Activated T-helper 2 cell treated with anti-CD3 and anti-CD28 coated beads, Interferon-gamma antibody, Interleukin-2, Interleukin-4, amounts not matched to agents 10 μg/mL and 5 μg/mL and 100 μg/mL, durations not matched to agents 14 hours and 24 hours and 36 hours (primary cell): ENCODE data around the gene KMT5B. TPM values are rescaled to one million over a fixed set of nuclear protein-coding genes. Genes with fewer than 3 reads are reported as not detected.

Source experiments
- DNase-seq: peaks from one replicate; pipeline ENCODE4 v3.0.0; 2021; ENCODE audit warnings: low spot score
- H3K27ac Mint-ChIP-seq: one replicate; pipeline ENCODE4 v1.8.0; 2021; ENCODE audit warnings: mixed read lengths
- H3K27me3 Mint-ChIP-seq: one replicate; pipeline ENCODE4 v1.8.0; 2021; ENCODE audit warnings: low read depth, mixed read lengths
- H3K36me3 Mint-ChIP-seq: one replicate; pipeline ENCODE4 v1.8.0; 2021; ENCODE audit warnings: low read depth, mixed read lengths
- H3K4me1 Mint-ChIP-seq: one replicate; pipeline ENCODE4 v1.8.0; 2021; ENCODE audit warnings: low read depth, mixed read lengths
- H3K4me3 Mint-ChIP-seq: one replicate; pipeline ENCODE4 v1.8.0; 2021; ENCODE audit warnings: low read depth, mild to moderate bottlenecking, moderate library complexity, mixed read lengths
- H3K9me3 Mint-ChIP-seq: one replicate; pipeline ENCODE4 v1.8.0; 2021; ENCODE audit warnings: mixed read lengths
- intact Hi-C: fragments of 100-400 bp; cut with micrococcal nuclease; formaldehyde crosslinking; loops from one replicate; pipeline ENCODE4 v1.15.1; 2023
- total RNA-seq: library from RNA; stranded (reverse); gene quantifications from 2 replicates; pipeline ENCODE4 v1.2.3, GENCODE V29; 2022

Gene KMT5B
- total RNA-seq, 1 donor from 2014 or later, result 34.0 TPM

GRCh38 chr11:68130121-68130520 lies 83.0 kb downstream of the KMT5B start:
- Mint-ChIP-seq H3K36me3 (peaks cover 8% of the 10 kb centered on the region), H3K9me3 (peaks cover 27% of the 10 kb centered on the region), H3K27me3 (peaks cover 20% of the 10 kb centered on the region), H3K4me1 (no peaks in the 10 kb centered on the region), H3K4me3 (no peak overlapping the region), H3K27ac (no peak overlapping the region)
- intact Hi-C loops, result no loop called here
- DNase-seq, result no peak

- peaks cover 20% of the 10 kb centered on the region for H3K27me3 Mint-ChIP-seq
Observed at GRCh38 chr11:68128682-68129327, 84.3 kb downstream of the KMT5B start.

GRCh38 chr11:68127714-68128681 lies 85.1 kb downstream of the KMT5B start:
- H3K27me3 Mint-ChIP-seq, result peaks cover 20% of the 10 kb centered on the region
- intact Hi-C loops, result no loop called here

More at GRCh38 chr11:68128682-68129327, 84.3 kb downstream of the KMT5B start:
- intact Hi-C loops, result no loop called here
- Mint-ChIP-seq H3K4me3 (no peak overlapping the region), H3K4me1 (no peaks in the 10 kb centered on the region), H3K27ac (no peak overlapping the region), H3K36me3 (peaks cover 8% of the 10 kb centered on the region), H3K9me3 (peaks cover 17% of the 10 kb centered on the region)
- DNase-seq, result no peak

GRCh38 chr11:68125164-68125563 lies 87.9 kb downstream of the KMT5B start:
- Mint-ChIP-seq H3K4me1 (peaks cover 5% of the 10 kb centered on the region), H3K4me3 (no peak overlapping the region), H3K9me3 (no peaks in the 10 kb centered on the region), H3K36me3 (peaks cover 1% of the 10 kb centered on the region), H3K27ac (no peak overlapping the region), H3K27me3 (peaks cover 20% of the 10 kb centered on the region)
- intact Hi-C loops, result no loop called here
- DNase-seq, result no peak

More at GRCh38 chr11:68127714-68128681, 85.1 kb downstream of the KMT5B start:
- DNase-seq, result no peak
- Mint-ChIP-seq H3K36me3 (peaks cover 8% of the 10 kb centered on the region), H3K27ac (no peak overlapping the region), H3K9me3 (peaks cover 13% of the 10 kb centered on the region), H3K4me1 (no peaks in the 10 kb centered on the region), H3K4me3 (no peak overlapping the region)

GRCh38 chr11:68122936-68123539 lies 90.1 kb downstream of the KMT5B start:
- no peak overlapping the region for H3K4me3 Mint-ChIP-seq
- no peak for DNase-seq
- peaks cover 10% of the 10 kb centered on the region for H3K4me1 Mint-ChIP-seq
- intact Hi-C loops, result no loop called here
- H3K27ac Mint-ChIP-seq, result no peak overlapping the region
- no peaks in the 10 kb centered on the region for H3K9me3 Mint-ChIP-seq
- peaks cover 5% of the 10 kb centered on the region for H3K27me3 Mint-ChIP-seq
- peaks cover 6% of the 10 kb centered on the region for H3K36me3 Mint-ChIP-seq

GRCh38 chr11:68121067-68121899 lies 91.8 kb downstream of the KMT5B start, which contains the start of gene CHKA:
Gene CHKA, minus strand, starts transcription at chr11:68121388. Its CDS starts 211 bp downstream, at chr11:68121177.
- Mint-ChIP-seq H3K4me1 (peaks cover 12% of the 10 kb centered on the region), H3K36me3 (peaks cover 19% of the 10 kb centered on the region), H3K4me3 (peak within 1 kb of the TSS; percentile 88), H3K27ac (peak within 1 kb of the TSS; percentile 89), H3K9me3 (no peaks in the 10 kb centered on the region), H3K27me3 (no peaks in the 10 kb centered on the region)
- intact Hi-C loops, result loop anchor here (2.0 kb wide), 2 partner anchors 90 to 92 kb away; partner anchors contain the start of genes KMT5B and NDUFS8
- peak; percentile 84 for DNase-seq

GRCh38 chr11:68120273-68121066 lies 92.6 kb downstream of the KMT5B start:
- Mint-ChIP-seq H3K4me3 (peak overlapping the region; percentile 88), H3K4me1 (peaks cover 12% of the 10 kb centered on the region), H3K9me3 (no peaks in the 10 kb centered on the region), H3K27me3 (no peaks in the 10 kb centered on the region), H3K36me3 (peaks cover 19% of the 10 kb centered on the region), H3K27ac (peak overlapping the region; percentile 89)
- intact Hi-C loops, result loop anchor here (2.0 kb wide), 2 partner anchors 90 to 92 kb away; partner anchors contain the start of genes KMT5B and NDUFS8
- DNase-seq, result peak; percentile 41

GRCh38 chr11:68118706-68119448 lies 94.2 kb downstream of the KMT5B start:
- Mint-ChIP-seq H3K4me3 (peak overlapping the region; percentile 51), H3K27ac (no peak overlapping the region), H3K9me3 (no peaks in the 10 kb centered on the region)

GRCh38 chr11:68117853-68118470 lies 95.1 kb downstream of the KMT5B start:
- Mint-ChIP-seq H3K4me1 (peaks cover 20% of the 10 kb centered on the region), H3K4me3 (no peak overlapping the region), H3K36me3 (peaks cover 19% of the 10 kb centered on the region), H3K9me3 (no peaks in the 10 kb centered on the region), H3K27ac (no peak overlapping the region), H3K27me3 (no peaks in the 10 kb centered on the region)
- intact Hi-C loops, result no loop called here
- no peak for DNase-seq

More at GRCh38 chr11:68118706-68119448, 94.2 kb downstream of the KMT5B start:
- Mint-ChIP-seq H3K4me1 (peaks cover 20% of the 10 kb centered on the region), H3K36me3 (peaks cover 19% of the 10 kb centered on the region), H3K27me3 (no peaks in the 10 kb centered on the region)
- intact Hi-C loops, result no loop called here
- DNase-seq, result no peak

GRCh38 chr11:68116974-68117373 lies 96.1 kb downstream of the KMT5B start:
- no peaks in the 10 kb centered on the region for H3K9me3 Mint-ChIP-seq
- peaks cover 17% of the 10 kb centered on the region for H3K4me1 Mint-ChIP-seq
- intact Hi-C loops, result no loop called here
- no peaks in the 10 kb centered on the region for H3K27me3 Mint-ChIP-seq
- no peak overlapping the region for H3K27ac Mint-ChIP-seq
- peaks cover 19% of the 10 kb centered on the region for H3K36me3 Mint-ChIP-seq
- H3K4me3 Mint-ChIP-seq, result no peak overlapping the region
- no peak for DNase-seq
